ENCODE results near the gene C1orf35.

The C1orf35 gene

GRCh38 chr1:228079013-228079412, 24.1 kb downstream of the C1orf35 start:
- no peak for DNase-seq (ENCODE audit: low spot score)

- DNase-seq (ENCODE audit: low spot score) = no peak
These were observed 25.4 kb downstream of the C1orf35 start for GRCh38 chr1:228077565-228078330.

- no peak for DNase-seq (ENCODE audit: low spot score)
These were observed 26.2 kb downstream of the C1orf35 start for GRCh38 chr1:228076796-228077430.

DNA sequence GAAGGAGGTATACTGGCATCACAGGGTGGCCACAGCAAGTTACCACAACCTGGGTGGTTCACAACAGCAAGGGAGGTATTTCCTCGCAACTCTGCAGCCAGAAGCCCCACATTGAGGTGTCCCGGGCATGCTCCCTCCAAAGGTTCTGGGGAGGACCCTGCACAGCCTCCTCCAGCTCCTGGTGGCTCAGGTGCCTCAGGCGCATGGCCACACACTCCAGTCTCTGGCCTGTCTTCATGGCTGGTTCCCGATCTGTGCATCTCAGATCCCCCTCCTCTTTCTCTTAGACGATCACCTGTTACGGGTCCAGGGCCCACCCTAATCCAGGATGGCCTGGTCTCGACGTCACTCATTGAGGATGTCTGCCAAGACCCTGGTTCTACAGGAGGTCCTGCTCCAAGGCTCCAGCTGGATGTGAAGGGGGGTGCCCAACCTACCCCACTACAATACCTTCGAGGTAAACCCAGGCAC, 27.3 kb downstream of the C1orf35 start:
- no peak for DNase-seq (ENCODE audit: low spot score)

DNA sequence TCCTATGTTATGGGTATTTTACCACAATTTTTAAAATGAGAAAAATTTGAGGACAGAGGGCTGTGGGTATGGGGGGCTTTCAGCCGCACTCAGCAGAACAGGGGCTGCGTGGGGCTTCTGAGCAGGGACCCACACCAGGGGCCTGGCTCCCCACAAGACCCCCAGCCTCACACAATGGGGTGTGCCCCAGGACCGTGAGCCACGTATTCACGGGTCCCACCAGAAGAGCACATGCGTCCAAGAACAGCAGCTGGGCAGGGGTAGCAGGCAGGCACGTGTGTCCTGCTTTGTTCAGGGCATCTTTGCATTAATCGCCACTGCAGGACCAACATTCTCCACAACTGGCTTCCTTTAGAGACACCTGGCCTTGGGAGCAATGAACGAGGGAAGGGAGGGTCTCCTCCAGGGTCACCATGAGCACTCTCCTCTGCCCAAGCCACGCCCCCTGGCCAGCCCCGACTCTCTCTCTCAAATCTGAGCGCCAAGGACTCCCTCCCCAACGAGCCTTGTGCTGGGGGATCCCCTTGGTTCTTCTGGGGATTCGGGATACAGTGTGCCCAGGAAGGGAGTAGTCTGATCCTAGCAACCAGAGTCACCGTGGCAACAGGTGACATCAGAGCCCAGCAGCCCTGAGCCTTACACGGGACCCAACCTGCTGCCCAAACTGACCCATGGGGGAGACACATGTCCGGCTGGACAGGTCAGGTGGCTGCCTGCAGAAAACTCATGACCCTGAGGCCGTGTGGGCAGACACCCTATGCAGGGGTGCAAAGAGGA, 28.0 kb downstream of the C1orf35 start:
- DNase-seq (ENCODE audit: low spot score) = peak; percentile 43

- DNase-seq (ENCODE audit: low spot score) = peak; percentile 62
These were observed 29.1 kb downstream of the C1orf35 start for GRCh38 chr1:228073857-228074545.

GRCh38 chr1:228073061-228073856, 29.9 kb downstream of the C1orf35 start:
- DNase-seq (ENCODE audit: low spot score) = peak; percentile 58

DNA sequence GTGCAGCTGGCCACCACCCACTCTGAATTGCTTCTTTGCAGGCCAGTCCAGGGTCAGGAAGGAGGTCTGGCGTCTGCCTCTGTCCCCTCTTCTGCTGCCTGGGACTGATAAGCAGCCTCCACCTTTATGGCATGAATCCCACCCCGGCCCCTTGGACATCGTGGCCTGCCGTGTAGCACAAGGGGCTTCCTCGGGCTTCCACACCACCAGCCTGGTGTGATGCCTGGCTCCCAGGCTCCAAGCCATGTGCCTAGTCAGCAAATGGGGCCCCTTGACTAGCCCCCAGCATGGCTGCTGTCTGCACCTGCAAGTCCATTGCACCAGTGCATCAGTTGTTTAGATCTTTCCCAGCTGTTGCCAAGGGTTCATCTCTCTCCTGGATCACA, 30.5 kb downstream of the C1orf35 start:
- DNase-seq (ENCODE audit: low spot score) = no peak

DNA sequence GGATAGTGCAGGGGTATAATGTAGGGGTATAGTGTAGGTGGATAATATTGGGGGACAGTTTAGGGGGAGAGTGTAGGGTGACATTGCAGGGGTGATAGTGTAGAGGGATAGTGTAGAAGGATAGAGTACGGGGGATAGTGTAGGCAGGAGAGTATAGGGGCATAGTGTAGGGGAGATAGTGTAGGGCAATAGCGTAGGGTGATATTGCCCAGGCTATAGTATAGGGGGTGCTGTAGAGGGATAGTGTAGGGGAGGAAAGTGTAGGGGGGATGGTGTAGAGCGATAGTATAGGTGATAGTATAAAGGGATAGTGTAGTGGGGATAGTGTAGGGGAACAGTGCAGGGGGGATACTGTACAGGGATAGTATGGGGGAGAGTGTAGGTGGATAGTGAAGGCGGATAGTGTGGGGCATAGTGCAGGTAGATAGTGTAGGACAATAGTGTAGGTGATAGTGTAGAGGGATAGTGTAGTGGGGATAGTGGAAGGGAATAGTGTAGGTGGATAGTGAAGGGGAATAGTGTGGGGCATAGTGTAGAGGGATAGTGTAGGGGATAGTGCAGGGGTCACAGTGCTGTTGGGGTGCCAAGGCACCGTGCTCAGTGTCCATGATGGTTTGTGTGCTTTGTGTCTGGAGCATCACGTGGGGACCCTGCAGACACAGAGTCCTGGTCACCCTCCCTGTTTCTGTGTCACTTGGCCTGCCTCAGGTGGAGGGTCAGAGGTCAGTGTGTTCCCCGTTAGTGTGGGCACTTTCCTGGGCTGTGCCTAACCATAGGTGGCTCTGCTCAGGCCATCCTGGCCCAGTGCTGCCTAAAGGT, 31.1 kb downstream of the C1orf35 start:
- DNase-seq (ENCODE audit: low spot score) = no peak

DNA sequence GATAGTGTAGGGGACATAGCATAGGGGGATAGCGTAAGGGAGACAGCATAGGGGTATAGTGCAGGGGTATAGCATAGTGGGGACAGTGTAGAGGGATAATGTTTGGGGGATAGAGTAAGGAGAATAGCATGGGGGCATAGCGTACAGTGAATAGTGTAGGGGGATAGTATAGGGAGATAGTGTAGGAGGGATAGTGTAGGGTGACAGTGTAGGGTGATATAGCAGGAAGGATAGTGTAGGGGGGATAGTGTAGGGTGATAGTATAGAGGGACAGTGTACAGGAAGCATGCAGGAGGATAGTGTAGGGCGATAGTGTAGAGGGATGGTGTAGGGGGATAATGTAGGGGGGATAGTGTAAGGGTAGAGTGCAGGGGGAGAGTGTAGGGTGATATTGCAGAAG, 32.3 kb downstream of the C1orf35 start:
- no peak for DNase-seq (ENCODE audit: low spot score)

DNA sequence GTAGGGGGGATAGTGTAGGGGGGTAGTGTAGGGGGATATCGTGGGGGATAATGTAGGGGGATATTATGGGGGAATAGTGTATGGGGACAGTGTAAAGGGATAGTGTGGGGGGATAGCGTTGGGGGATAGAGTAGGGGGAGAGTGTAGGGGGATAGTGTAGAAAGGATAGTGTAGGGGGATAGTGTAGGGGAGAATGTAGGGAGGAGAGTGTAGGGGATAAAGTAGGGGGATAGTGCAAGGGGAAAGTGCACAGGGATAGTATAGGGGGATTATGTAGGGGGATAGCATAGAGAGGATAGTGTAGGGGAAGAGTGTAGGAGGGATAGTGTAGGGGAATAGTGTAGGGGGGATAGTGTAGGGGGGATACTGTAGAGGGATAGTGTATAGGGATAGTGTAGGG, 33.0 kb downstream of the C1orf35 start:
- DNase-seq (ENCODE audit: low spot score) = no peak

- no peak for DNase-seq (ENCODE audit: low spot score)
These were observed 34.8 kb downstream of the C1orf35 start for GRCh38 chr1:228068359-228068758.

DNA sequence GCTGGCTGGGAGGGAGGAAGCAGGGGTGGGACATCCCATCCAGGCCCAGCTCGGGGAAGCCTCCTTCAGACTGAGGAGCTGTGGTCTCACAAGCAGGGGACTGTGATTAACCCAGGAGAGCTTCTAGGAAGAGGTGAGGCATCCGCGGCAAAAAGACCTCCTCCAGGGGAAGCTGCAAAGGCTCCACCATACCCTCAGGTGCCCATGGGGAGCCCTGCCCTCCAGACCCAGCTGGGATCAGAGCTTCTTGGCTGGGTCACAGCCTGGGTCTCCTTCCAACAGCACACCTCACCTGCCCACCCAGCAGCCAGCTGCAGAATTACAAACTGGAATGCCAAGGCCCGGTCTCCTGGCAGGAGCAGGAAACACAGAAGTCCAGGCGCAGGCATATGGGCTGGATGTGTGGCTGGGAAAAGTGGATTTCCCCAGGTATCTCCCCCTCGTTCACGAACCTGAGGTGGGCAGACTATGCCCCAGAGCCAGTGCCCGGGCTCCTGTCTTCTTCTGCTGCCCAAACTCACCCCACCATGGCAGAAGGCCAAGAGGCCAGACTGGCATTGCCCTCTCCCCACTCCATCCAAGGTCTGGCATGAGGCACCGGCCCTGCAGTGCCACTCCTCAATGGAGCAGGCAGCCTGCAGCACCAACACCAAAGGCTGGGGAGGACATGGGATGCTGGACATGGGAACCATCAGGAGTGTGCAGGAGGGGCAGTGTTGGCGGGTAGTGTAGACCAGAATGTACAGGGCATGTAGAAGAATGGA, 36.1 kb downstream of the C1orf35 start:
- DNase-seq (ENCODE audit: low spot score) = no peak

- no peak for DNase-seq (ENCODE audit: low spot score)
These were observed 36.7 kb downstream of the C1orf35 start for GRCh38 chr1:228066416-228066815.

GRCh38 chr1:228065543-228066347, 37.4 kb downstream of the C1orf35 start:
- no peak for DNase-seq (ENCODE audit: low spot score)

DNA sequence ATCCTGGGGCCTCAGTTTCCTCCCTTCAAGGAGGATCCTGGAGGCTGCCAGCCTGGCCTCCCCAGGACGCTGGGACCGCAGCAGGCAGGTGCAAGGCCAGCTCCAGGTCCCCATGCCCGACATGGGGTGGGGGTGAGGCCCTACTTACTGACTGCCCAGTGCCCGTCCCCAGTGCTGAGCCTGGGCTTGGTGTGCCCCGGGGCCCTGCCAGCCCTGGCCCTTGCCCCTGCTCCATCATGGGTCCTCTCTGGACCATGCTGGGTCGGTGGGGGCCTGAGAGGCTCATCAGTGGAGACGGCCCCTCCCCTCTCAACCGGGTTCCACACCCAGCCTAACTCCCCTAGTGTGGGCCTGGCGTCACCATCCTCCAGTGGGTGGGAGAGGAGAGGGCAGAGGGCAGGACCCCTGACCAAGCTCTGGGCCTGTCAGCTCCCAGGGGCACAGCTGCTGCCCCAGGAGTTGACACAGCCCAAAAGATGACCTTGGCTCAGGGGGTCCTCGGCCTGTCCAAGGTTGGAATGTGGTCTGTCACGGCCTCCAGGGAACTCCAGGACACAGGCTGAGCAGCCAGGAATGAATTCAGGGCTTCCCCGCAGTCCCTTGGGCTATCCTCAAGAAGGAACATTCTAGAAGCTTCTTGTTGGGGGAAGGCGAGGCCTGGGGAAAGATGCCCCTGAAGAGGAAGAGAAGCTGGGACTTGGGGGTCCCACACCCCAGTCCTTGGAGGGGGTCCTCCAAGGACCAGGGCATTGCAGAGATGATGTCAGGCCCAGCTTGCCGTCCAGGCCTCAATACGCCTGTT, 38.2 kb downstream of the C1orf35 start:
- DNase-seq (ENCODE audit: low spot score) = no peak

GRCh38 chr1:228064296-228064695, 38.8 kb downstream of the C1orf35 start:
- DNase-seq (ENCODE audit: low spot score) = no peak

All from ecto neural progenitor cell (in vitro differentiated cells).